Right lobe of liver (tissue), 4 donors: Measurements from ENCODE around the gene CABCOCO1.

Experiments used
- POLR2A ChIP-seq: fragments of 450-650 bp; IDR thresholded peaks from one replicate; pipeline ENCODE4 v1.6.1; 2017; ENCODE audit warnings: antibody characterized with exemption, mild to moderate bottlenecking
- TF ChIP-seq, protein P1 (sequence below), 4 donors: fragments of 200-600 bp in 3 of 4; fragments of 450-650 bp in 1 of 4; IDR thresholded peaks; one replicate each; pipeline versions ENCODE4 v1.5.1 to v1.8.0; 2016 to 2022; ENCODE audit warnings: antibody characterized with exemption in 4 of 4, mild to moderate bottlenecking in 2 of 4
- donor health status: DM: no; HTN: no; CAD: no.
- donor health status: DM: no; HTN: no; CAD: no.
- donor health status: DM: no; HTN: yes; CAD: no.

DNA sequence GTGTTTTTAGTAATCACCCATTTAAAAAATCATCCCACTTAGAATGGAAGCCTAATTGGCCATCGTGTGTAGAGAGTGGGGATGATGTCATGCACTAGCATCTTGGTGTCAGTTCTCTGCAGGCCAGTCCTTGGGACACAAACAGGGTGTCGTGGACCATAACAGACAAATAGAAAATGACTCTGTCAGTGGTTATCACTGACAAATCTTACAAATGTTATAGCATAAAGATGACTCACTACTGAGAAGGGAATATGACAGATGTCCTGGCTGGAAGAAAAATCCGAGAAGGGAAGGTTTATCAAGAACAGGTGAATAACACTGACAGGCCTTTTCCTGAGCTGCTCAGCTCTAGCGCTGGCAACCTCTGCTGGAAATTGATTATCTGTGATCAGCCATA lies 10.6 kb downstream of the CABCOCO1 start:
- TF ChIP-seq, protein P1, sequence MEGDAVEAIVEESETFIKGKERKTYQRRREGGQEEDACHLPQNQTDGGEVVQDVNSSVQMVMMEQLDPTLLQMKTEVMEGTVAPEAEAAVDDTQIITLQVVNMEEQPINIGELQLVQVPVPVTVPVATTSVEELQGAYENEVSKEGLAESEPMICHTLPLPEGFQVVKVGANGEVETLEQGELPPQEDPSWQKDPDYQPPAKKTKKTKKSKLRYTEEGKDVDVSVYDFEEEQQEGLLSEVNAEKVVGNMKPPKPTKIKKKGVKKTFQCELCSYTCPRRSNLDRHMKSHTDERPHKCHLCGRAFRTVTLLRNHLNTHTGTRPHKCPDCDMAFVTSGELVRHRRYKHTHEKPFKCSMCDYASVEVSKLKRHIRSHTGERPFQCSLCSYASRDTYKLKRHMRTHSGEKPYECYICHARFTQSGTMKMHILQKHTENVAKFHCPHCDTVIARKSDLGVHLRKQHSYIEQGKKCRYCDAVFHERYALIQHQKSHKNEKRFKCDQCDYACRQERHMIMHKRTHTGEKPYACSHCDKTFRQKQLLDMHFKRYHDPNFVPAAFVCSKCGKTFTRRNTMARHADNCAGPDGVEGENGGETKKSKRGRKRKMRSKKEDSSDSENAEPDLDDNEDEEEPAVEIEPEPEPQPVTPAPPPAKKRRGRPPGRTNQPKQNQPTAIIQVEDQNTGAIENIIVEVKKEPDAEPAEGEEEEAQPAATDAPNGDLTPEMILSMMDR (IDR thresholded peaks at IDR 0.05) = no peak
- TF ChIP-seq POLR2A = no peak
